Measurements from ENCODE around the gene FBXL13.
A peak's percentile ranks its signal among the peaks of the same experiment; 100 is the strongest.

Gene FBXL13

GRCh38 chr7:103074519-103075336, at the start of gene FBXL13, which contains the start of gene ARMC10:
Gene FBXL13 (minus strand): TSS chr7:103074796.
Gene ARMC10 (plus strand): TSS chr7:103075140. CDS start chr7:103075273, 133 bp downstream.
- H3K36me3 Mint-ChIP-seq (ENCODE audit: low read depth) = peaks cover 5% of the 10 kb centered on the region

GRCh38 chr7:103123529-103123928, 48.9 kb upstream of the FBXL13 start:
- no peaks in the 10 kb centered on the region for H3K9me3 Mint-ChIP-seq
- no peak overlapping the region for H3K27ac Mint-ChIP-seq
- TF ChIP-seq CTCF (IDR thresholded peaks at IDR 0.05; ENCODE audit: unreplicated experiment in 3 of 3) = no peak
- H3K27me3 Mint-ChIP-seq (ENCODE audit: low read depth) = no peaks in the 10 kb centered on the region
- H3K4me1 Mint-ChIP-seq = no peaks in the 10 kb centered on the region
- peaks cover 66% of the 10 kb centered on the region for H3K36me3 Mint-ChIP-seq (ENCODE audit: low read depth)
- H3K4me3 Mint-ChIP-seq = no peak overlapping the region

More at GRCh38 chr7:103074519-103075336, at the start of gene FBXL13, which contains the start of gene ARMC10:
- Mint-ChIP-seq H3K4me1 (peaks cover 18% of the 10 kb centered on the region), H3K4me3 (peak within 1 kb of the TSS; percentile 97 to 99 (median 98)), H3K27ac (peak within 1 kb of the TSS; percentile 92 to 98 (median 97)), H3K9me3 (no peaks in the 10 kb centered on the region), H3K27me3 (ENCODE audit: low read depth) (no peaks in the 10 kb centered on the region)
- no peak for TF ChIP-seq CTCF (IDR thresholded peaks at IDR 0.05; ENCODE audit: unreplicated experiment in 3 of 3)

GRCh38 chr7:103121641-103122040, 47.0 kb upstream of the FBXL13 start:
- Mint-ChIP-seq H3K36me3 (ENCODE audit: low read depth) (peaks cover 51% of the 10 kb centered on the region), H3K27me3 (ENCODE audit: low read depth) (no peaks in the 10 kb centered on the region), H3K9me3 (no peaks in the 10 kb centered on the region), H3K27ac (no peak overlapping the region), H3K4me3 (no peak overlapping the region), H3K4me1 (no peaks in the 10 kb centered on the region)
- TF ChIP-seq CTCF (IDR thresholded peaks at IDR 0.05; ENCODE audit: unreplicated experiment in 3 of 3) = no peak

- no peak for TF ChIP-seq CTCF (IDR thresholded peaks at IDR 0.05; ENCODE audit: unreplicated experiment in 3 of 3)
- no peak overlapping the region for H3K4me3 Mint-ChIP-seq
- no peaks in the 10 kb centered on the region for H3K9me3 Mint-ChIP-seq
- peaks cover 49% of the 10 kb centered on the region for H3K36me3 Mint-ChIP-seq (ENCODE audit: low read depth)
- no peaks in the 10 kb centered on the region for H3K4me1 Mint-ChIP-seq
- no peak overlapping the region for H3K27ac Mint-ChIP-seq
- no peaks in the 10 kb centered on the region for H3K27me3 Mint-ChIP-seq (ENCODE audit: low read depth)
Measured at GRCh38 chr7:103120362-103120761, 45.8 kb upstream of the FBXL13 start.

- H3K36me3 Mint-ChIP-seq (ENCODE audit: low read depth) = peaks cover 54% of the 10 kb centered on the region
- TF ChIP-seq CTCF (IDR thresholded peaks at IDR 0.05; ENCODE audit: unreplicated experiment in 3 of 3) = no peak
- H3K4me1 Mint-ChIP-seq = no peaks in the 10 kb centered on the region
- no peak overlapping the region for H3K4me3 Mint-ChIP-seq
- no peaks in the 10 kb centered on the region for H3K27me3 Mint-ChIP-seq (ENCODE audit: low read depth)
- no peaks in the 10 kb centered on the region for H3K9me3 Mint-ChIP-seq
- H3K27ac Mint-ChIP-seq = no peak overlapping the region
Measured at GRCh38 chr7:103119791-103120291, 45.2 kb upstream of the FBXL13 start.
